ENCODE results near the gene MRPS7. TPM values are rescaled to one million over a fixed set of nuclear protein-coding genes. Genes with fewer than 3 reads are reported as not detected.

Gene MRPS7
- total and polyA plus RNA-seq, 2 experiments from 2014 or later = 47.5 to 102 TPM

GRCh38 chr17:75270966-75271232 lies 9.2 kb downstream of the MRPS7 start, which contains the start of gene MIF4GD:
Gene MIF4GD, minus strand, starts transcription at chr17:75271231. Its CDS starts 1,036 bp downstream, at chr17:75270195.
- Histone ChIP-seq H3K36me3 (replicated peaks; ENCODE audit: insufficient read depth, low read depth) (no peaks in the 10 kb centered on the region), H2AFZ (peak within 1 kb of the TSS; percentile 100), H3K4me1 (ENCODE audit: insufficient read depth) (peaks cover 7% of the 10 kb centered on the region), H4K20me1 (ENCODE audit: insufficient read depth, poor library complexity, severe bottlenecking) (no peaks in the 10 kb centered on the region), H3K4me3 (peak within 1 kb of the TSS; percentile 100), H3K79me2 (no peaks in the 10 kb centered on the region), H3K27me3 (no peaks in the 10 kb centered on the region), H3K9me2 (replicated peaks; ENCODE audit: insufficient read depth) (no peaks in the 10 kb centered on the region), H3K27ac (peak within 1 kb of the TSS; percentile 98), H3K4me2 (peak within 1 kb of the TSS; percentile 100), H3K9me3 (ENCODE audit: low read depth) (no peaks in the 10 kb centered on the region)
- TF ChIP-seq EZH2 (IDR thresholded peaks at IDR 0.05; ENCODE audit: borderline replicate concordance) (no peak), EZH2phosphoT487 (IDR thresholded peaks at IDR 0.05; ENCODE audit: low read depth, severe bottlenecking, unreplicated experiment) (no peak), CTCF (IDR thresholded peaks at IDR 0.05; ENCODE audit: poor library complexity) (no peak)
- peak; percentile 94 for DNase-seq (ENCODE audit: low spot score)
- 2% methylated on average over 17 of the region's 39 CpGs for WGBS (ENCODE audit: low lambda C conversion rate, missing lambda C conversion rate)

GRCh38 chr17:75271233-75271954 lies 9.7 kb downstream of the MRPS7 start:
- H3K9me2 ChIP-seq (replicated peaks; ENCODE audit: insufficient read depth) = no peaks in the 10 kb centered on the region
- no peaks in the 10 kb centered on the region for H3K9me3 ChIP-seq (ENCODE audit: low read depth)
- H3K4me3 ChIP-seq = peak overlapping the region; percentile 88
- TF ChIP-seq EZH2phosphoT487 (IDR thresholded peaks at IDR 0.05; ENCODE audit: low read depth, severe bottlenecking, unreplicated experiment) (no peak), CTCF (IDR thresholded peaks at IDR 0.05; ENCODE audit: poor library complexity) (peak; percentile 49), EZH2 (IDR thresholded peaks at IDR 0.05; ENCODE audit: borderline replicate concordance) (no peak)
- peak; percentile 53 for DNase-seq (ENCODE audit: low spot score)
- peak overlapping the region; percentile 100 for H3K4me2 ChIP-seq
- no peaks in the 10 kb centered on the region for H3K79me2 ChIP-seq
- no peaks in the 10 kb centered on the region for H4K20me1 ChIP-seq (ENCODE audit: insufficient read depth, poor library complexity, severe bottlenecking)
- peak overlapping the region; percentile 100 for H2AFZ ChIP-seq
- peaks cover 7% of the 10 kb centered on the region for H3K4me1 ChIP-seq (ENCODE audit: insufficient read depth)
- WGBS (ENCODE audit: low lambda C conversion rate, missing lambda C conversion rate) = under 1% methylated on average over 44 of the region's 74 CpGs
- H3K36me3 ChIP-seq (replicated peaks; ENCODE audit: insufficient read depth, low read depth) = no peaks in the 10 kb centered on the region
- H3K27me3 ChIP-seq = no peaks in the 10 kb centered on the region
- peak overlapping the region; percentile 80 for H3K27ac ChIP-seq

GRCh38 chr17:75271955-75272847 lies 10.5 kb downstream of the MRPS7 start:
- H3K4me3 ChIP-seq = peak overlapping the region; percentile 88
- H3K27ac ChIP-seq = no peak overlapping the region
- H3K4me2 ChIP-seq = peak overlapping the region; percentile 100
- no peaks in the 10 kb centered on the region for H4K20me1 ChIP-seq (ENCODE audit: insufficient read depth, poor library complexity, severe bottlenecking)
- no peak for DNase-seq (ENCODE audit: low spot score)
- no peaks in the 10 kb centered on the region for H3K27me3 ChIP-seq
- 70% methylated on average over 24 of the region's 24 CpGs for WGBS (ENCODE audit: low lambda C conversion rate, missing lambda C conversion rate)
- TF ChIP-seq EZH2 (IDR thresholded peaks at IDR 0.05; ENCODE audit: borderline replicate concordance) = no peak
- TF ChIP-seq CTCF (IDR thresholded peaks at IDR 0.05; ENCODE audit: poor library complexity) = no peak
- TF ChIP-seq EZH2phosphoT487 (IDR thresholded peaks at IDR 0.05; ENCODE audit: low read depth, severe bottlenecking, unreplicated experiment) = no peak
- peak overlapping the region; percentile 100 for H2AFZ ChIP-seq
- no peaks in the 10 kb centered on the region for H3K9me2 ChIP-seq (replicated peaks; ENCODE audit: insufficient read depth)
- no peaks in the 10 kb centered on the region for H3K9me3 ChIP-seq (ENCODE audit: low read depth)
- no peaks in the 10 kb centered on the region for H3K79me2 ChIP-seq
- no peaks in the 10 kb centered on the region for H3K36me3 ChIP-seq (replicated peaks; ENCODE audit: insufficient read depth, low read depth)
- H3K4me1 ChIP-seq (ENCODE audit: insufficient read depth) = peaks cover 7% of the 10 kb centered on the region

Measured in hepatocyte (in vitro differentiated cells).